OCI-LY1 (cell line): Measurements from ENCODE around the gene NAALADL1.

ENCODE experiments used
- H2AFZ ChIP-seq: fragments of 200-600 bp; sonication (generic), shearing (Covaris generic); 2 replicates; pipeline ENCODE4 v1.6.0; 2014; ENCODE audit warnings: antibody characterized with exemption, mild to moderate bottlenecking, low read length
- H3F3A ChIP-seq: fragments of 200-600 bp; sonication (generic), shearing (Covaris generic); 2 replicates; pipeline ENCODE4 v1.6.0; 2014; ENCODE audit warnings: mild to moderate bottlenecking, antibody characterized with exemption, low read length, moderate library complexity; ENCODE audit not compliant: insufficient read depth
- H3K27ac ChIP-seq: fragments of 200-600 bp; sonication (generic); 2 replicates; pipeline ENCODE4 v1.5.1; 2014; ENCODE audit warnings: low read length, mixed run types, mild to moderate bottlenecking, low read depth; ENCODE audit not compliant: poor library complexity, severe bottlenecking
- H3K27me3 ChIP-seq: fragments of 200-600 bp; sonication (generic); 2 replicates; pipeline ENCODE4 v1.6.0; 2014; ENCODE audit warnings: antibody characterized with exemption, mild to moderate bottlenecking, low read length, moderate library complexity; ENCODE audit not compliant: insufficient read depth
- H3K36me3 ChIP-seq: fragments of 200-600 bp; sonication (generic); 2 replicates; pipeline ENCODE4 v1.6.1; 2014; ENCODE audit warnings: mild to moderate bottlenecking, antibody characterized with exemption, low read length, moderate library complexity, mixed read lengths; ENCODE audit not compliant: insufficient read depth
- H3K4me1 ChIP-seq: fragments of 200-600 bp; sonication (generic); 2 replicates; pipeline ENCODE4 v1.5.1; 2014; ENCODE audit warnings: mild to moderate bottlenecking, low read length, moderate library complexity; ENCODE audit not compliant: insufficient read depth, severe bottlenecking
- H3K4me2 ChIP-seq: fragments of 200-600 bp; sonication (generic), shearing (Covaris generic); 2 replicates; pipeline ENCODE4 v1.6.1; 2014; ENCODE audit warnings: low read length
- H3K4me3 ChIP-seq: fragments of 200-600 bp; sonication (generic); 2 replicates; pipeline ENCODE4 v1.5.1; 2014; ENCODE audit warnings: low read length, low read depth, mild to moderate bottlenecking, mixed read lengths; ENCODE audit not compliant: poor library complexity, severe bottlenecking
- H3K79me2 ChIP-seq: fragments of 200-600 bp; shearing (Covaris generic); 2 replicates; pipeline ENCODE4 v1.6.1; 2016; ENCODE audit warnings: mixed run types, low read length, mixed read lengths; ENCODE audit not compliant: insufficient read depth
- H3K9ac ChIP-seq: fragments of 200-600 bp; sonication (generic), shearing (Covaris generic); 2 replicates; pipeline ENCODE4 v1.6.1; 2014; ENCODE audit warnings: mild to moderate bottlenecking, low read length, mixed read lengths
- H3K9me2 ChIP-seq: fragments of 200-600 bp; sonication (generic), shearing (Covaris generic); 2 replicates; pipeline ENCODE4 v1.6.1; 2014; ENCODE audit warnings: low read depth, mild to moderate bottlenecking, low read length, mixed read lengths
- H3K9me3 ChIP-seq: fragments of 200-600 bp; shearing (Covaris generic); 2 replicates; pipeline ENCODE4 v1.6.1; 2014; ENCODE audit warnings: low read length, mixed read lengths
- H4K20me1 ChIP-seq: fragments of 200-600 bp; sonication (generic), shearing (Covaris generic); 2 replicates; pipeline ENCODE4 v1.6.0; 2016; ENCODE audit warnings: mild to moderate bottlenecking, low read length; ENCODE audit not compliant: insufficient read depth
- EZH2 ChIP-seq: fragments of 200-600 bp; sonication (generic), shearing (Covaris generic); IDR thresholded peaks from 2 replicates; pipeline ENCODE4 v1.8.0; 2017; ENCODE audit warnings: borderline replicate concordance, mixed run types, mild to moderate bottlenecking, antibody characterized with exemption, low read length, moderate library complexity, mixed read lengths
- TF ChIP-seq, protein P1 (sequence below): fragments of 200-600 bp; sonication (generic), shearing (Covaris generic); IDR thresholded peaks from 2 replicates; pipeline ENCODE4 v1.5.1; 2017; ENCODE audit warnings: mild to moderate bottlenecking, antibody characterized with exemption, low read length, moderate library complexity, mixed read lengths

The NAALADL1 gene

GRCh38 chr11:65065851-65066250 lies 7.5 kb upstream of the NAALADL1 start:
- no peaks in the 10 kb centered on the region for H3F3A ChIP-seq
- H3K9me3 ChIP-seq = no peaks in the 10 kb centered on the region
- H2AFZ ChIP-seq = no peak overlapping the region
- H3K27me3 ChIP-seq = no peaks in the 10 kb centered on the region
- no peak overlapping the region for H3K27ac ChIP-seq
- no peaks in the 10 kb centered on the region for H3K9me2 ChIP-seq
- no peak overlapping the region for H3K4me3 ChIP-seq
- TF ChIP-seq EZH2 = no peak
- TF ChIP-seq, protein P1, sequence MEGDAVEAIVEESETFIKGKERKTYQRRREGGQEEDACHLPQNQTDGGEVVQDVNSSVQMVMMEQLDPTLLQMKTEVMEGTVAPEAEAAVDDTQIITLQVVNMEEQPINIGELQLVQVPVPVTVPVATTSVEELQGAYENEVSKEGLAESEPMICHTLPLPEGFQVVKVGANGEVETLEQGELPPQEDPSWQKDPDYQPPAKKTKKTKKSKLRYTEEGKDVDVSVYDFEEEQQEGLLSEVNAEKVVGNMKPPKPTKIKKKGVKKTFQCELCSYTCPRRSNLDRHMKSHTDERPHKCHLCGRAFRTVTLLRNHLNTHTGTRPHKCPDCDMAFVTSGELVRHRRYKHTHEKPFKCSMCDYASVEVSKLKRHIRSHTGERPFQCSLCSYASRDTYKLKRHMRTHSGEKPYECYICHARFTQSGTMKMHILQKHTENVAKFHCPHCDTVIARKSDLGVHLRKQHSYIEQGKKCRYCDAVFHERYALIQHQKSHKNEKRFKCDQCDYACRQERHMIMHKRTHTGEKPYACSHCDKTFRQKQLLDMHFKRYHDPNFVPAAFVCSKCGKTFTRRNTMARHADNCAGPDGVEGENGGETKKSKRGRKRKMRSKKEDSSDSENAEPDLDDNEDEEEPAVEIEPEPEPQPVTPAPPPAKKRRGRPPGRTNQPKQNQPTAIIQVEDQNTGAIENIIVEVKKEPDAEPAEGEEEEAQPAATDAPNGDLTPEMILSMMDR = no peak
- H3K36me3 ChIP-seq = no peaks in the 10 kb centered on the region; the same call in 1 of the 2 replicates
- H3K9ac ChIP-seq = no peak overlapping the region
- no peaks in the 10 kb centered on the region for H4K20me1 ChIP-seq
- H3K4me1 ChIP-seq = peaks cover 4% of the 10 kb centered on the region
- H3K4me2 ChIP-seq = no peak overlapping the region
- no peaks in the 10 kb centered on the region for H3K79me2 ChIP-seq

DNA sequence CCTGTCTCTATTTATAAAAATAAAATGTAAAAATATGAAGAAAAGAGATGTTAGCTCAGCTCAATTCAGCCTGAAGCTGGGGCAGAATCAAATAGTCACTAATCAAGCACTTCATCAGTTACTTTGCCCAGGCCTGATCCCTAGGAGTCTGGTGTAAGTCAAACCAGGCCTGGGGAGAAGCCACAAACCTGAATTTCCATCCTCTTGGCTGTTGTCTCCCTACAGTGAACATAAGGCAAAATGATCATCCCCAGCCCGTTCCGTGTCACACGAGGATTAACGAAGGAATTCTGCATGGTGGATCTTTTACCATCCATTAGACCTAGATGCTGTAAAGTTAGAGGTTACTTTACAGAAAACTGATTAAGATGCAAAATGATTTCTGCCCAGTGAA lies 6.5 kb upstream of the NAALADL1 start:
- Histone ChIP-seq H3K79me2 (no peaks in the 10 kb centered on the region), H4K20me1 (no peaks in the 10 kb centered on the region), H3K36me3 (no peaks in the 10 kb centered on the region; the same call in 1 of the 2 replicates), H3K27me3 (no peaks in the 10 kb centered on the region), H3F3A (no peaks in the 10 kb centered on the region), H3K4me2 (no peak overlapping the region), H3K4me3 (no peak overlapping the region), H3K27ac (no peak overlapping the region), H3K9me2 (no peaks in the 10 kb centered on the region), H3K9me3 (no peaks in the 10 kb centered on the region), H3K9ac (no peak overlapping the region), H3K4me1 (peaks cover 6% of the 10 kb centered on the region), H2AFZ (no peak overlapping the region)
- TF ChIP-seq, protein P1 = no peak

DNA sequence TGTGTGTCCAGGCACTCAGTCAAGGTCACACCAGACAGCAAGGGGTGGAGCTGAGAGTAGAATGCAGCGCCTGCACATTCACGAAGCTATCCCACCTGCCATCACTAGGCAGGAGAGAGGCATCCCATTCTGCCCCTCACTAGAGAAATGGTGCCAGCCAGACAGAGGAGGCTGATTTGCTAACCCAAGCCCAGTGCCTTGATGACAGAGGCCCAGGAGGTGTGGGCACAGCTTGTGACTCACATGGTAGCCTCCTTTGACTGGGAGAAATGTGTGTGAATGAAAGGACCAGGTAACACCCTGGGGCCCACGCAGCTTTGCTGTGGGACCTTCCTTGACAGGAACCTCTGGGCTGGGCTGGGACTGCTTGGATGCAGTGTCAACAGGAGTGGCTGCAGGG lies 5.2 kb upstream of the NAALADL1 start:
- H2AFZ ChIP-seq = no peak overlapping the region
- no peaks in the 10 kb centered on the region for H3K9me2 ChIP-seq
- peaks cover 6% of the 10 kb centered on the region for H3K4me1 ChIP-seq
- no peak overlapping the region for H3K9ac ChIP-seq
- H3K27ac ChIP-seq = no peak overlapping the region
- TF ChIP-seq, protein P1 = no peak
- no peak for TF ChIP-seq EZH2
- H3K4me3 ChIP-seq = no peak overlapping the region
- no peaks in the 10 kb centered on the region for H4K20me1 ChIP-seq
- H3K27me3 ChIP-seq = no peaks in the 10 kb centered on the region
- no peaks in the 10 kb centered on the region; the same call in 1 of the 2 replicates for H3K36me3 ChIP-seq
- no peak overlapping the region for H3K4me2 ChIP-seq
- H3K79me2 ChIP-seq = no peaks in the 10 kb centered on the region
- no peaks in the 10 kb centered on the region for H3F3A ChIP-seq
- no peaks in the 10 kb centered on the region for H3K9me3 ChIP-seq
